Activated naive CD4-positive, alpha-beta T cell treated with anti-CD3 and anti-CD28 coated beads, Interleukin-2, amount 50 U/mL, for 72 hours (primary cell): Measurements from ENCODE around the gene CSAD. TPM values are rescaled to one million over a fixed set of nuclear protein-coding genes. Genes with fewer than 3 reads are reported as not detected.

ENCODE experiments used
- ATAC-seq, 2 donors: fragments of 150-1000 bp; cut with Tn5 transposase; 2 replicates each; pipeline ENCODE4 v1.10.0; 2021; ENCODE audit warnings: mild to moderate bottlenecking in 2 of 2, moderate library complexity in 2 of 2
- DNase-seq, 2 donors: peaks; one replicate each; pipeline ENCODE4 v3.0.0; 2021 to 2022; ENCODE audit warnings: low spot score in 2 of 2
- H3K27ac Mint-ChIP-seq, 2 donors: one replicate each; pipeline ENCODE4 v1.8.0; 2022; ENCODE audit warnings: mild to moderate bottlenecking in 2 of 2, mixed read lengths in 2 of 2
- H3K36me3 Mint-ChIP-seq, 2 donors: one replicate each; pipeline ENCODE4 v1.8.0; 2022; ENCODE audit warnings: mixed read lengths in 2 of 2
- H3K9me3 Mint-ChIP-seq, 2 donors: one replicate each; pipeline ENCODE4 v1.8.0; 2022; ENCODE audit warnings: mixed read lengths in 2 of 2
- total RNA-seq, 2 donors: library from RNA; stranded (reverse); gene quantifications; one replicate each; pipeline ENCODE4 v1.2.3, GENCODE V29; 2022

The CSAD gene, protein sequence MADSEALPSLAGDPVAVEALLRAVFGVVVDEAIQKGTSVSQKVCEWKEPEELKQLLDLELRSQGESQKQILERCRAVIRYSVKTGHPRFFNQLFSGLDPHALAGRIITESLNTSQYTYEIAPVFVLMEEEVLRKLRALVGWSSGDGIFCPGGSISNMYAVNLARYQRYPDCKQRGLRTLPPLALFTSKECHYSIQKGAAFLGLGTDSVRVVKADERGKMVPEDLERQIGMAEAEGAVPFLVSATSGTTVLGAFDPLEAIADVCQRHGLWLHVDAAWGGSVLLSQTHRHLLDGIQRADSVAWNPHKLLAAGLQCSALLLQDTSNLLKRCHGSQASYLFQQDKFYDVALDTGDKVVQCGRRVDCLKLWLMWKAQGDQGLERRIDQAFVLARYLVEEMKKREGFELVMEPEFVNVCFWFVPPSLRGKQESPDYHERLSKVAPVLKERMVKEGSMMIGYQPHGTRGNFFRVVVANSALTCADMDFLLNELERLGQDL
- total RNA-seq = 10 to 100 TPM; 24.4 to 55.8 TPM

DNA sequence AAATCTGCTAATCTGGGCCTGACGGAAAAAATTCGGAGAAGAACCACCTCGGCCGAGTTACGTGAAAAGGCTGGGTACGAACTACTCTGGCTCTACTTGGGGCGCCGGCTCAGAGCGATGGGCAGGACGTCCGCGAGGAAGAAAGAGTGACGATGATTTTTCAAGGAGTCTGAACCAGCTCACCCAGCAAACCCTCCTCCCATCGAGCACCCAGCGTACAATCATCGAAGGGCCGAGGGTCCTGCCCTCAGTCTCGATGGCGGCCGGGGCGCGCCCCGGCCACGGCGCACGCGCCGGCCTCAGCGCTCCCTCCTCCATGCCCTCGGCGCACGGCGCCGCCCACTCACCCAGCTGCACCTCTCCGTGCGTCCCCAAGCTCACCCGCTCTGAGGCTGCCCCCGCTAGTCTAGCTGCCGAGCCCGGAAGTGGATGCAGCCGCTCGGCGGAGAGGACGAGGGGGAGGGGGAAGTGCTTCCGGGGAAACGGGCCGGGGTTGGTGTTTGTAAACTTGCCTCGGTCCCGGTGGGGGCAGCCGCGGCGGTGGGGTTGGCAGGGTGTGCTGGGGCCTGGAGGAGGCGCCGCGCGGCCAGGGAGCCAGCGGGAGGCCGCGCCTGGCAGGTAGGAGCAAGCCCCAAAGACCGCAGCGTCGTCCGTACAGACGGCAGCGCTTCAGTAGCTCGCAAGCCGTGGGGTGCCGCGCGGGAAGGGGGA is at the start of gene CSAD, which contains the start of gene ZNF740:
Gene CSAD, minus strand, starts transcription at position 706 of the 711 bp plus-strand sequence. CDS start 7,455 bp downstream, outside the sequence.
Gene ZNF740, plus strand, starts transcription at position 503 of the 711 bp plus-strand sequence. CDS start 1,262 bp downstream, outside the sequence.
- peak; percentile 96 to 97 for DNase-seq
- Mint-ChIP-seq H3K27ac (peak within 1 kb of the TSS; percentile 87 to 96), H3K9me3 (no peaks in the 10 kb centered on the region), H3K36me3 (peaks cover 24 to 30% of the 10 kb centered on the region in 2 donors)
- ATAC-seq = peak; percentile 97 to 98

- Mint-ChIP-seq H3K27ac (no peak overlapping the region), H3K9me3 (no peaks in the 10 kb centered on the region), H3K36me3 (no peaks in the 10 kb centered on the region)
- no peak for DNase-seq
- no peak for ATAC-seq
These were observed 49.6 kb upstream of the CSAD start for GRCh38 chr12:53230108-53230845.

DNA sequence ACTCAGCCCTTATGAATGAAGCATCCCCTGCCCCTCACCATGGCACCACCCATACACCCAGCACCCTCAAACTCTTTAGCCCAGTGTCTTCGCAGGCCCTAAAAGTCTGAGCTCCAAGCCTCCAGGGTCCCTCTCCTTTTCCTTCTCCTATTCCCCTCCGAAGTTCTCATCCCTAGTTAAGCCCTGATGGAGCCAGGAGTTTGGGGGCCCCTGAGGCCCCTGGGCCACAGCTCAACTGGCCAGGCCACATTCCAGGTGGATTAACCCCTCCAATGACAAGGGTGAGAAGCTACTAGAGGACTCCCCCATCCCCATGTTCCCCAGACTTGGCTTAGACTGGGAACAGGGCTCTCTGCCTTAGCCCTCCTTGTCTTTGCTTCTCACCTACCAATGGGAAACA is 48.7 kb upstream of the CSAD start:
- H3K36me3 Mint-ChIP-seq = no peaks in the 10 kb centered on the region
- H3K27ac Mint-ChIP-seq = no peak overlapping the region
- no peaks in the 10 kb centered on the region for H3K9me3 Mint-ChIP-seq
- DNase-seq (no peak), ATAC-seq (no peak)

- Mint-ChIP-seq H3K27ac (peak overlapping the region in 1 of 2 donors; percentile 65), H3K9me3 (no peaks in the 10 kb centered on the region), H3K36me3 (no peaks in the 10 kb centered on the region)
- DNase-seq (no peak), ATAC-seq (peak in 1 of 2 donors; percentile 17)
These were observed 47.1 kb upstream of the CSAD start for GRCh38 chr12:53227836-53228235.

GRCh38 chr12:53227341-53227740 is 46.6 kb upstream of the CSAD start:
- peak overlapping the region in 1 of 2 donors; percentile 65 for H3K27ac Mint-ChIP-seq
- H3K9me3 Mint-ChIP-seq = no peaks in the 10 kb centered on the region
- ATAC-seq = no peak
- no peaks in the 10 kb centered on the region for H3K36me3 Mint-ChIP-seq
- DNase-seq = no peak

DNA sequence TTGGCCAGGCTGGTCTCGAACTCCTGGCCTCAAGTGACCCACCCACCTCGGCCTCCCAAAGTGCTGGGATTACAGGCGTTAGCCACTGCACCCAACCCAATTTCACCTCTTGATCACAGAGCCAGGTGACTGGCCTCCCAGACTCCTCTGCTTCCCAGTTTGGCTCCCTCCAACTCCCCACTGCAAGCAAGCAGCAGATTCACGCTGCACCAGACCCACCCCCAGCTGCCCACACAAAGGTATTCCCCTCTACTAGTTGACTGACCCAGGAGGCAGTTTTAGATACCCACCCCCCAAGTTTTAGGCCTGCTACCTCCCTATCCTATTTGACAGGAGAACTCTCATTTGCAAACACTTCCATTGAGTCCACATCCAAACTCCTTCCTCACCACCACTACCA is 46.1 kb upstream of the CSAD start:
- H3K9me3 Mint-ChIP-seq = no peaks in the 10 kb centered on the region
- no peak for ATAC-seq
- no peak for DNase-seq
- no peak overlapping the region for H3K27ac Mint-ChIP-seq
- no peaks in the 10 kb centered on the region for H3K36me3 Mint-ChIP-seq

- DNase-seq (no peak), ATAC-seq (no peak)
- no peaks in the 10 kb centered on the region for H3K9me3 Mint-ChIP-seq
- H3K27ac Mint-ChIP-seq = no peak overlapping the region
- no peaks in the 10 kb centered on the region for H3K36me3 Mint-ChIP-seq
These were observed 45.1 kb upstream of the CSAD start for GRCh38 chr12:53225635-53226424.

- peak overlapping the region in 1 of 2 donors; percentile 73 for H3K27ac Mint-ChIP-seq
- H3K9me3 Mint-ChIP-seq = no peaks in the 10 kb centered on the region
- DNase-seq (no peak), ATAC-seq (no peak)
- H3K36me3 Mint-ChIP-seq = no peaks in the 10 kb centered on the region
These were observed 44.3 kb upstream of the CSAD start for GRCh38 chr12:53224897-53225634.

DNA sequence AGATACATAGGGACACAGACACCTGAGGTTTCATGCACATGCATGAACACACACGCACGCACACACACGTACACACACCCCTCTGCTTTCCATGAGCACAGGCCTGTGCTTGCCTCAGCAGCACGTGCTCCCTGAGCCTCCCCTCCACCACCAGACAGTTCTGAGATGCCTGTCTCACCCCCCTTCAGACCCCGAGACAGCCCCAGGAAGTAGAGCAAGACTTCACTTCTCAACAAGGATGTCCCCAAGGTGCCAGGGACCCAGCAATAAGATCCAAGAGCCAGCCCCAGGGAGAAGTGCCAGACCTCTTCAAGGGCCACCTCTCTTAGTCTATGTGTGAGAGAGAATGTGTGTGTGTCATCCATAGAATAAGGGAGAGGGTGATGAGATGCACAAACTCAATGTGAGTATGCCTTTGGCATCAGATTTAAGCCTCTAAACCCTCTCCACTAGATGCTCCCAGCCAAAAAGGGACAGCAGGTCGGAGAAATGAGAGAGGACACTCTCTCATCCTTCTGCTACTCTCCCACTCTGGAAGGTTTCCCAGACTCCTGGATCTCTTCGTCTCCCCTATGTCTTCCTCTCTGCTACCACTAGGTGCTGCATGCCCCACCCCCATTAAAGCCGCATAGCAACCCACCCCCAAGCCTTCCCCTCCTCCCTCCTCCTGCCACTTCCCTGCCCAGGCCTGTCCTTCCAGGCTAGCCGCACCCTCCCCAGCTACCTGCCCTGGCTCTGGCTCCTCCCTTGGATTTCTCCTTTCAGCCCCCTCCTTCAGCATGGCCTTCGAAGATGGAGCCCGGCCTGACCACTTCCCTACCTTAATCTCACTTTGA is 43.6 kb upstream of the CSAD start:
- ATAC-seq = no peak
- Mint-ChIP-seq H3K36me3 (peaks cover 3 to 4% of the 10 kb centered on the region in 2 donors), H3K9me3 (no peaks in the 10 kb centered on the region), H3K27ac (peak overlapping the region in 1 of 2 donors; percentile 91)
- no peak for DNase-seq

GRCh38 chr12:53223389-53224060 is 42.8 kb upstream of the CSAD start:
- no peak for DNase-seq
- Mint-ChIP-seq H3K36me3 (peaks cover 6 to 8% of the 10 kb centered on the region in 2 donors), H3K9me3 (no peaks in the 10 kb centered on the region), H3K27ac (peak overlapping the region in 1 of 2 donors; percentile 91)
- ATAC-seq = no peak

- Mint-ChIP-seq H3K9me3 (no peaks in the 10 kb centered on the region), H3K27ac (no peak overlapping the region), H3K36me3 (peaks cover 6 to 8% of the 10 kb centered on the region in 2 donors)
- no peak for DNase-seq
- no peak for ATAC-seq
These were observed 42.1 kb upstream of the CSAD start for GRCh38 chr12:53222806-53223261.

- H3K27ac Mint-ChIP-seq = peak overlapping the region; percentile 9 to 22
- no peaks in the 10 kb centered on the region for H3K9me3 Mint-ChIP-seq
- peaks cover 6 to 8% of the 10 kb centered on the region in 2 donors for H3K36me3 Mint-ChIP-seq
- ATAC-seq (no peak), DNase-seq (no peak)
These were observed 41.5 kb upstream of the CSAD start for GRCh38 chr12:53222170-53222721.

DNA sequence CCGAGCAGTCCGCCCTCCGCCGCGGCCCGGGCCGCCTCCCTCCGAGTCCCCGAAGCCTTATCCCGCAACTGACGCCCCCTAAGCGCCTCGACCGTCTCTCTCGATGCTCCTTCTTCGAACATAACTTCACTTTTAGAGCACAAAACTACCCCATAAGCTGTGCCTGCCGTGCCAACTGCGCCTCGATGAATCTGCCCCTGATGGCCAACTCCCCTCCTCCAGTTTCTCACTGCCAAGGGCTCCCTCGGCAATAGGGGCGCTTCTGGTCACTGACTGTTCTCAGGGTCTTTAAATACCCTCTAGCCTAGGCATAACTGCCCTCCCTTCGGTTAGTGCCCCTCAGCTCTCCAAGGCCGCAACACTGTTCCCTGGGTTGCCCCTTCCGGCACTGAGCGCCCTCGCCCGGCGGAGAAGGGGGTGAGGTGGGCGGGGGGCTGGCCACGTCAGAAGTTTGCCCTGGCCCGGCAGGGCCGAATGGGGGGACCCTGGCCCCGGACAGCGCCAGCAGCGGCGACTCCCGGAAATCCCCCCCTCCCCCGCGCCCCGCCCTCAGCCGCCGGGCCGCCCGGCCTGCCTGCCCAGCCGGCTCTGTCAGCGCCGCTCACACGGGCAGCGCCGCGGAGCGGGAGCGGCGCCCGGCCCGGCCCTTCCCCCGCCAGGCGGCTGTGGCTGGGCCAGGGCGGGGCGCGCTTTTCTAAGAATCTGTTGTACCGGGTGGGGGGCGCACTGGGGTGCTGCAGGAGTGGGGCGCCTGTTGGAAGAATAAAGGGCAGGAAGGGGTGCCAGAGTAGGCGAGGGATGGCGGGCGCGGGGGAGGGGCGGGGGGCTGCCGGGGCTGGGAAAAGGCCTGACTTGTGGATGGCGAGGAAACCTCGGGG is 40.7 kb upstream of the CSAD start:
- Mint-ChIP-seq H3K9me3 (no peaks in the 10 kb centered on the region), H3K36me3 (peaks cover 6 to 8% of the 10 kb centered on the region in 2 donors), H3K27ac (peak overlapping the region; percentile 81 to 98)
- ATAC-seq (peak; percentile 14 to 19), DNase-seq (peak in 1 of 2 donors; percentile 49)
